ENCODE results near the gene NEXN.

GRCh38 chr1:77938651-77939050 lies 50.2 kb downstream of the NEXN start:
- no peak for TF ChIP-seq CTCF (conservative IDR thresholded peaks at IDR 0.05 in 1 of 2, IDR thresholded peaks at IDR 0.05 in 1 of 2; ENCODE audit: extremely low read depth in 1 of 2, insufficient read depth in 1 of 2, low read depth in 1 of 2, low read length in 2 of 2)
- no peak for TF ChIP-seq EZH2 (IDR thresholded peaks at IDR 0.05; ENCODE audit: borderline replicate concordance, low read length)

Data from mammary epithelial cell (primary cell).